ENCODE results near the gene LCE2B.
"Not testable (repeated sequence)": the region's sequence is repeated elsewhere in the genome, so short reads cannot be mapped to it uniquely, and the experiment has no call there.

LCE2B gene

GRCh38 chr1:152685823-152686222 lies at the start of gene LCE2B:
Gene LCE2B (plus strand): TSS chr1:152686123. CDS start chr1:152686844, 721 bp downstream.
- DNase-seq (ENCODE audit: low read depth in 1 of 2, low spot score in 1 of 2): not testable (repeated sequence)

GRCh38 chr1:152640351-152640750 lies 45.6 kb upstream of the LCE2B start:
- no peak for DNase-seq (ENCODE audit: low read depth in 1 of 2, low spot score in 1 of 2)

- DNase-seq (ENCODE audit: low read depth in 1 of 2, low spot score in 1 of 2): no peak
These were observed 42.0 kb upstream of the LCE2B start for GRCh38 chr1:152643945-152644344.

GRCh38 chr1:152645146-152645545 lies 40.8 kb upstream of the LCE2B start:
- DNase-seq (ENCODE audit: low read depth in 1 of 2, low spot score in 1 of 2): no peak

- no peak for DNase-seq (ENCODE audit: low read depth in 1 of 2, low spot score in 1 of 2)
These were observed 39.3 kb upstream of the LCE2B start for GRCh38 chr1:152646656-152647055.

- DNase-seq (ENCODE audit: low read depth in 1 of 2, low spot score in 1 of 2): peak in 1 of 2 donors; percentile 40
These were observed 31.8 kb upstream of the LCE2B start for GRCh38 chr1:152654110-152654509.

GRCh38 chr1:152656459-152656858 lies 29.5 kb upstream of the LCE2B start:
- no peak for DNase-seq (ENCODE audit: low read depth in 1 of 2, low spot score in 1 of 2)

GRCh38 chr1:152657677-152658076 lies 28.2 kb upstream of the LCE2B start:
- DNase-seq (ENCODE audit: low read depth in 1 of 2, low spot score in 1 of 2): no peak

- DNase-seq (ENCODE audit: low read depth in 1 of 2, low spot score in 1 of 2): no peak
These were observed 27.3 kb upstream of the LCE2B start for GRCh38 chr1:152658649-152659048.

- DNase-seq (ENCODE audit: low read depth in 1 of 2, low spot score in 1 of 2): no peak
These were observed 22.8 kb upstream of the LCE2B start, which contains the start of gene LCE2D for GRCh38 chr1:152663098-152663497. Gene LCE2D (plus strand): TSS chr1:152663380. CDS start chr1:152664106, 726 bp downstream.

- DNase-seq (ENCODE audit: low read depth in 1 of 2, low spot score in 1 of 2): not testable (repeated sequence)
These were observed 19.8 kb upstream of the LCE2B start for GRCh38 chr1:152666171-152666570.

GRCh38 chr1:152667648-152668047 lies 18.3 kb upstream of the LCE2B start:
- DNase-seq (ENCODE audit: low read depth in 1 of 2, low spot score in 1 of 2): no peak

- DNase-seq (ENCODE audit: low read depth in 1 of 2, low spot score in 1 of 2): no peak
These were observed 12.9 kb upstream of the LCE2B start for GRCh38 chr1:152673016-152673415.

GRCh38 chr1:152674983-152675382 lies 10.9 kb upstream of the LCE2B start, which contains the start of gene LCE2C:
Gene LCE2C (plus strand): TSS chr1:152675279. CDS start chr1:152676016, 737 bp downstream.
- DNase-seq (ENCODE audit: low read depth in 1 of 2, low spot score in 1 of 2): not testable (repeated sequence)

GRCh38 chr1:152679459-152679858 lies 6.5 kb upstream of the LCE2B start:
- no peak for DNase-seq (ENCODE audit: low read depth in 1 of 2, low spot score in 1 of 2)

GRCh38 chr1:152681616-152682015 lies 4.3 kb upstream of the LCE2B start:
- no peak for DNase-seq (ENCODE audit: low read depth in 1 of 2, low spot score in 1 of 2)

GRCh38 chr1:152683846-152684245 lies 2.1 kb upstream of the LCE2B start:
- DNase-seq (ENCODE audit: low read depth in 1 of 2, low spot score in 1 of 2): no peak

- DNase-seq (ENCODE audit: low read depth in 1 of 2, low spot score in 1 of 2): no peak
These were observed 12.0 kb downstream of the LCE2B start, which contains the start of gene LCE2A for GRCh38 chr1:152697701-152698600. Gene LCE2A (plus strand): TSS chr1:152698345. CDS start chr1:152698902, 557 bp downstream.

- no peak for DNase-seq (ENCODE audit: low read depth in 1 of 2, low spot score in 1 of 2)
These were observed 13.8 kb downstream of the LCE2B start for GRCh38 chr1:152699746-152700145.

GRCh38 chr1:152707860-152708259 lies 21.9 kb downstream of the LCE2B start, which contains the start of gene LCE4A:
Gene LCE4A (plus strand): TSS chr1:152708160. CDS start chr1:152709076, 916 bp downstream.
- no peak for DNase-seq (ENCODE audit: low read depth in 1 of 2, low spot score in 1 of 2)

- DNase-seq (ENCODE audit: low read depth in 1 of 2, low spot score in 1 of 2): no peak
These were observed 32.3 kb downstream of the LCE2B start for GRCh38 chr1:152718238-152718637.

GRCh38 chr1:152725261-152725660 lies 39.3 kb downstream of the LCE2B start:
- no peak for DNase-seq (ENCODE audit: low read depth in 1 of 2, low spot score in 1 of 2)
